Cardiac fibroblast (primary cell): ENCODE results near the gene NOL11.

Source experiments
- DNase-seq, 2 donors: peaks; one replicate each; pipeline versions ENCODE4 v3.0.0 to v3.0.0-alpha.2; 2010; ENCODE audit warnings: low read depth in 2 of 2
- H3K4me3 ChIP-seq, 2 donors: replicated peaks in 1 of 2; 1 replicate in 1 of 2; 2 replicates in 1 of 2; pipeline ENCODE4 v1.5.1; 2011; ENCODE audit warnings: low read depth in 2 of 2, low read length in 2 of 2, mild to moderate bottlenecking in 2 of 2, moderate library complexity in 1 of 2
- CTCF ChIP-seq: IDR thresholded peaks from one replicate; pipeline ENCODE4 v1.5.1; 2011; ENCODE audit warnings: low read depth, mild to moderate bottlenecking, low read length, inconsistent platforms

Gene NOL11

GRCh38 chr17:67730731-67731130 is 13.0 kb downstream of the NOL11 start:
- no peak for DNase-seq
- no peak for TF ChIP-seq CTCF
- no peak overlapping the region for H3K4me3 ChIP-seq

DNA sequence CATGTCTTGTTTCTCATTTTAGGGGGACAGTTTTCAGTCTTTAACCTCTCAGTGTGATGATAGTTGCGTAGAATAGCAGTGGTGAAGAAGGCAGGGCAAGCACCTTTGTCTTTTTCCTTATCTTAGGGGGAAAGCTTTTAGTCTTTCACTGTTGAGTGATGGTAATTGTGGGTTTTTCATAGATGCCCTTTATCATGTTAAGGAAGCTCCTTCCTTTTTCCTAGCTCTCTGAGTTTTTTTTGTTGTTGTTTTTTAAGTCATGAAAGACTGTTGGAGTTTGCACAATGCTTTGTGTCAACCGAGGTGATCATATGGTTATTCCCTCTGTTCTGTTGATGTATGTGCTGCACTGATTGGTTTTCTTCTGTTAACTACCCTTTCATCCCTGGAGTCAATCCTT is 15.7 kb downstream of the NOL11 start:
- H3K4me3 ChIP-seq = no peak overlapping the region
- no peak for TF ChIP-seq CTCF
- DNase-seq = no peak

DNA sequence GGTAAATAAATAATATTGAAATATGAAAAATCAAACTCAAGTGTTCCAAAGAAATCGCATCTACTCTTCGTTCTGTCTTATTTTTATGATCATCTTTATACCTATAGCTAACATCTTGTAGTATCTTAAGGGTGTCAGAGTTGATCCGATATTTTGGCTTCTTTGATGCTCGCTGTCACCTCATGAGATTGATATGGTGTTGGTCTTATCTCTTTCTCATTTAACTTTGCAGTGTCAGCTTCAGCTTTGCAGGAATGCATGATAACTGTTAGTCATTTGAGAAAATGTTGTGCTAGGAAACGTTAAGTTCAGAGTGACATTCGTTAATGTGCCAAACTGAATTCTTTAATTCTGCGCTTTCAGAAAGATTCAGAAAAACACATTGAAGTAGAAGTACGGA is 19.4 kb downstream of the NOL11 start:
- TF ChIP-seq CTCF = no peak
- DNase-seq = no peak
- H3K4me3 ChIP-seq = no peak overlapping the region

- no peak for DNase-seq
- no peak overlapping the region for H3K4me3 ChIP-seq
- TF ChIP-seq CTCF = no peak
Measured at GRCh38 chr17:67742025-67742424, 24.3 kb downstream of the NOL11 start.

DNA sequence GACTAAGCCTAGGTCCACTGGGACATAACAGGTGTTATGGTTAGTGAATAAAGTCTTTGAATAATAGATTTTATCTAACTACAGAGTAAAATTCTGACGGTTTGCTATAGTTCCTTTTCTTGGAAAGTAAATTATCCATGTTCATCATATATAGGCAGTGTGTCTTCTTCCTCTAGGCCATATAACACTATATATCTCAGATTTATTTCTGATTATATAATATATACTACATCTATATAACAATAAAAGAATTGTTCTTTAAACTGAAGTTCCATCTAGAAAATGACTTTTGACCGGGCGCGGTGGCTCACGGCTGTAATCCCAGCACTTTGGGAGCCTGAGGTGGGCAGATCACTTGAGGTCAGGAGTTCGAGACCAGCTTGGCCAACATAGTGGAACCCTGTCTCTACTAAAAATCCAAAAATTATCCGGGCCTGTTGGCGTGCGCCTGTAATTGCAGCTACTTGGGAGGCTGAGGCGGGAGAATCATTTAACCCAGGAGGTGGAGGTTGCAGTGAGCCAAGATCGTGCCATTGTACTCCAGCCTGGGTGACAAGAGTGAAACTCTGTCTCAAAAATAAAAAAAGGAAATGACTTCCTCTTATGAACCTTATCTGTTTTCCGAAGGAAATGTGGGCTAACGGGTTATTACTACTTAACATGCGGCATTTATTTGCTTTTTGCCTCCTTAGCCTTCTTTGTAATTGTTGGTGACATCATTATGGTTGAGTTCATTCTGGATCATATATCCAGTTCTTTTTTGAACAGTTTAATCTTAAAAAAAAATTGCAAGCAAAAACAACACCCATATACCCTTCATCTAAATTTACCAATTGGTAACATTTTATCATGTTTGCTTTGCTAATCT is 29.2 kb downstream of the NOL11 start:
- H3K4me3 ChIP-seq = no peak overlapping the region
- DNase-seq = no peak
- no peak for TF ChIP-seq CTCF

DNA sequence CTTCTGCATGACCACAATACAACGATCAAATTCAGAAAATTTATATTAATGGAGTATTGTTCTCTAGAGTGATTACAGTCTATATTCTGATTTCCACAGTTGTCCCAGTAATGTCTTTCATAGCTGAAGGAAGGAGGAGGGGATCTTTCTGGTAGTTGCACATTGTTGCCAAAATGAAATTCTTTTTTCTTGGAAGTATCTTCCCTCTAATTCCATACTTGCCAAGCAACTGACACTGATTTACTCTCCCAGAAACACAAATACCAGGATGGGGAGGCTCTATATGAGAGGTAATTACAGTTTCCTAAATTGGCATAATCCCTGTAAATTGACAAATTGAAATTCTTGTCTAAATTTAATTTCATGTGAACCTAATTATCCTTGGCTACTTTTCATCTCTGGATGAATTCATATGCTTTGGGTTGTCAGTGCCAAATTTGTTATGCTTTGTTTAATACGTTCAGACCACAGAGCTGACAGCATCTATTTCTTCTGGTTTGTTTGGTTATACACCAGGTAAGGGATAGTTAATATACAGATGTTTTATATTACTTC is 30.0 kb downstream of the NOL11 start:
- no peak overlapping the region for H3K4me3 ChIP-seq
- no peak for TF ChIP-seq CTCF
- DNase-seq = no peak

- H3K4me3 ChIP-seq = no peak overlapping the region
- no peak for DNase-seq
- TF ChIP-seq CTCF = no peak
Measured at GRCh38 chr17:67750067-67750466, 32.3 kb downstream of the NOL11 start.
